Bone marrow (tissue), 2 donors: ENCODE data around the gene CD99.
"Not testable (repeated sequence)": the region's sequence is repeated elsewhere in the genome, so short reads cannot be mapped to it uniquely, and the experiment has no call there.

ENCODE experiments used
- DNase-seq, 2 donors: peaks; one replicate each; lab custom pipeline; 2025; lab: John Stamatoyannopoulos, UW

CD99 gene

DNA sequence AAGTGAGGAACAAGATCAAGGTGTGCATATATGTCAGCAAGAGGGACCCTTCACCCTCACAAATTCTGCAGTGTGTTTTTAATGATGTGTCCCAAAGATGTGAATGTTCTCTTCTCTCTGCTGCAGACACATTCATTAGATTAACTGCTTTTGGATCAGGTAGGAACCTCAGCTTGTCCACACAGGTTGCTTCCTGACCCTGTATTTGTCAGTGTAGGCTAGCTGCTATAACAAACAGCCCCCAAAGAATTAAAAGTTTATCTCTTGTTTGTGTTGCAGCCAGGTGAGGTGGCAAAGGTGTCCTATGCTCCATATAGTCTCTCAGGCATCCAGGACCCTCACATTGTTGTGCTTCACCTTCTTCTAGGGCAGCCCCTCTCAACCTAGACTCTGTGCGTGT, 78.5 kb downstream of the CD99 start:
- no peak for DNase-seq

GRCh38 chrX:2773166-2774055, 82.3 kb downstream of the CD99 start:
- DNase-seq, result not testable (repeated sequence)

DNA sequence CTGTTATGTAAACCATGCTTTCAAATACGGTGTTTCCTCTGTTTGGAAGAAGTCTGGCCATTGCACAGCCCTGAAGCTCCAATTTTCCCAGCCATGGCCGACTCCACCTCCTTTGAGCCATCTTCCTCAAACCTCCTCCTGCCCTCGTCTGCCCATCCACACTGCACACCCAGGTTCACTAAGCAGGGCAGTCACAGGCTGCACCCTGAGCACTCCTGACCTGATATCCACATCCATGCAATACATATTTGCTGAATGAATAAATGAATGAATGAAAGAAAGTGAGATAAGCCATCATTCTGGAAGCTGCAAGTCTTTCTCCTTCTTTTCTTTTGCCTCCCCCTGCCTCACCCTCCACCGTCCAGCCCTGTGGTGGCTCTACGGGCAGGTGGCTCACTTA, 83.0 kb downstream of the CD99 start:
- DNase-seq, result no peak

DNA sequence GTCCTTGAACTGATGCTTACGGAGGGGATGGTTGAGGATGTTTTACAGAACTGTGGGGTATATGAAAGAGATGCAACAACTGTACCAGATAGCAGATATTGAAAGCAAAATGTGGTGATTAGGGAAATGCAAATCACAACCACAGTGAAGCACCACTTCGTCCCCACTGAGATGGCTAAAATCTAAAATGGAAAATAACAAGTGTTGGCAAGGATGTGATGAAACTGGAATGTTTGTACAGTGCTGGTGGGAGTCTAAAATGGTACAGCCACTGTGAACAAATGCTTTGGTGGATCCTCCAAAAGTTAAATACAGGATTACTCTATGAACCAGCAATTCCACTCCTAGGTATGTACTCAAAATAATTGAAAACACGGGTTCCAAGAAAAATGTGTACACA, 83.7 kb downstream of the CD99 start:
- DNase-seq, result no peak

DNA sequence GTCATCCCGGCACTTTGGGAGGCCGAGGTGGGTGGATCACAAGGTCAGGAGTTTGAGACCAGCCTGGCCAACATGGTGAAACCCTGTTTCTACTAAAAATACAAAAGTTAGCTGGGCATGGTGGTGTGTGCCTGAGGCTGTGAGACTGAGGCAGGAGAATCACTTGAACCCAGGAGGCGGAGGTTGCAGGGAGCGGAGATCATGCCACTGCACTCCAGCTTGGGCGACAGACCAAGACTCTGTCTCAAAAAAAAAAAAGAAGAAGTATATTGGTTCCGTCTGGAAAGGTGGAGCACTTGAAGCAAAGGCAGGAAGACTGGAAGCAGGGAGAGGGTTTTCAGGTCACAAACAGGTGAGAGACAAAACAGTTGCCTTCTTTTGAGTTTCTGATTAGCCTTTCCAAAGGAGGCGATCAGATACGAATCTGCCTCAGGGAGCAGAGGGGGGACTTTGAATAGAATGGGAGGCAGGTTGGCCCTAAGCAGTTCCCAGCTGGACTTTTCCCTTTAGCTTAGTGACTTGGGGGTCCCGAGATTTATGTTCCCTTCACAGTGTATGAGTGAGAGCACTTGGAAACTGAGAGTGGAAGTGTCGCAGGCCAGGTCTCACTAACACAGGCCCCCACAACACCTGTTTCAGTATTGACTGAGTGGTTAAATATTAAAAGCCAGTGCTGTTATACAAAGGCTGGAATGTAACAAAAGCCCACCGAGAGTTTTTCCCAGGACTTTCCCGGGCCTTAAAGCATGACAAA, 89.6 kb downstream of the CD99 start:
- not testable (repeated sequence) for DNase-seq

DNA sequence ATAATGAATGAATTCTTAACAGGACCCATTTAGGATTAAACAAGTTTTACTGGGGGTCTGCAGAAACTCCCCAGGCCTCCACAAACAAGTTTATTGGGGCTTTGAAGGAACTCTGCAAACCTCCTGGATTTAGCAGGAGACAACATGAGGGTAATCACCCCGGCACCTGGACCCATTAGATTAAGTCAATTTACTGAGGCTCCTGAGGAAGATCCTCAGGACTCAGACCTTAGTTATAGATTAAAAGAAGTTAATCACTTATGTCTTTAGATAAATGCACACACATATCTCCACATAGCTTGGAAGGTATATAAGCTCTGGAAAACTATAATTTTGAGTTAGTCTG, 90.1 kb downstream of the CD99 start:
- no peak for DNase-seq

DNA sequence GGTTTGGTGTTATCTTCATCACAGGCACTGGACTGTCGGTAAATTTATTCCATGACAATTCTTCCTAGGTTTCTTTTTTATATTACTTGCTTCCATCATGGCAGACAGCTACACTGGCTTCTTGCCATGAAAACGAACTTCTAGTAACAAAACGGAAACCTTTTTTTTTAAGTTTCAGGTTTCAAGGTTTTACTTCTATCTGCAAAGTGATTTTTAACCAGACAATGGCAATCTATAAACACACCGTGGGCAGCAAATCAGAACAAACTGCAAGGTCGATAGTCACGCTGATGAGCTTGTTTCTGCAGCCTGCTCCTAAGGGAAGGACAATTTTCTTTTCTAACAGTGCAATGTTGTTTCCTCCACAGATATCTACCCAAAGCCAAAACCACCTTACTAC, 90.6 kb downstream of the CD99 start:
- DNase-seq, result no peak

DNA sequence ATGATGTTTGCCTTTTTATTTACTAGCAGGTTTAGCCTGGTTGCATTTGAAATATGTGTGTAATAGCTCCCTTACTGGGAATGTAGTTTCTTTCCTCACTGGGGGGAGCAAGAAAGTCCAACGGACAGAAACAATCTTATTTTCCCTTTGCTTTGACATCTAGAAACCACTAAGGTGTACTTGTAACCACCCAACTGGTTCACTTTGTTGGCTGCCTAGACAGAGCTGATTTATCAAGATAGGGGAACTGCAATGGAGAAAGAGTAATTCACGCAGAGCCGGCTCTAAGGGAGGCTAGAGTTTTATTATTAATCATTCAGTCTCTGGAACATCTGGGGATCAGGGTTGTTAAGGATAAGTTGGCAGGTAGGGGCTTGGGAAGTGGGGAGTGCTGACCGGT, 91.1 kb downstream of the CD99 start:
- no peak for DNase-seq

DNA sequence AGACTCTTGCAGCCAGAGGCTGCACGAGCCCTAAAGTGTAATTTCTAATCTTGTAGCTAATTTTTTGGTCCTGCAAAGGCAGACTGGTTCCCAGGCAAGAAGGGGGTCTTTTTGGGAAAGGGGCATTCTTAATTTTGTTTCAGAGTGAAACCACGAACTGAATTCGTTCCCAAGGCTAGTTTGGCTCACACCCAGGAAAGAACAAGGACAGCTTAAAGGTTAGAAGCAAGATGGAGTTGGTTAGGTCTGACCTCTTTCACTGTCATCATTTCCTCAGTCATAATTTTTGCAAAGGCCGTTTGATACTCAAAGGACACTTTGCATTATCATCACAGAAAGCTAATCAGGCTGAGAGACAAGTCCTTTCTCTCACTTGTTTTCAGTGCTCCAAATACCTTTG, 91.7 kb downstream of the CD99 start:
- DNase-seq, result no peak

- DNase-seq, result no peak
Measured at GRCh38 chrX:2784026-2784425, 92.9 kb downstream of the CD99 start.

DNA sequence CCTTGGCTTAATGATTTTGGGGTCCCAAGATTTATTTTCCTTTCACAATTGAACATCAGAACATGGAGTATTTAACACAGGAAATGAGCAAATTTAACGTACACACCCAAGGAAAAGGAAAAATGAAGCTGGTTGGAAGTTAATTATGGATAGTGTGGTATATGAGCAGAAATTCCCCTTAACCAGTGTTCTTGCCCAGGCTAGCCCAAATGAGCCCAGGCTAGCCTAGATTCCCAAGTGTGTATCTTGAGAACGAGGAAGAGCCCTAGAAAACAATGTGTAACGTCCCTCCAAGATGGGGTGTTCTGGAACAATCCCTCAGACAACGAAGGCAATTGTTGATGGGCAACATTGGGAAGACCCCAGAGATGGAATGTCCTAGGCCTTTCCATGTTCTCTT, 94.4 kb downstream of the CD99 start:
- DNase-seq, result no peak

DNA sequence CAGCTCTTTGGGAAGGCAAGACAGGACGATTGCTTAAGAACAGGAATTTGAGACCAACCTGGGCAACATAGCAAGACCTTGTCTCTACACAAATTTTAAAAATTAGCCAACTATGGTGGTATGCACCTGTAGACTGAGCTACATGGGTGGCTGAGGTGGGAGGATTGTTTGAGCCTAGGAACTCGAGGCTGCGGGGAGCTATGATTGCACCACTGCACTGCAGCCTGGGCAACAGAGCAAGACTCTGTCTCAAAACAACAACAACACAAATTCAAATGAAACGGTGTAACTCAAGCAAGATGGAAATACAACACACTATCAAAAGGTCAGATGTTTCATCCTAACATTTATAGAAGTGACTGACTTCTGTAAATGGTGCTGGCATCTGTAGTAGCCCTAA, 97.9 kb downstream of the CD99 start:
- DNase-seq, result no peak

DNA sequence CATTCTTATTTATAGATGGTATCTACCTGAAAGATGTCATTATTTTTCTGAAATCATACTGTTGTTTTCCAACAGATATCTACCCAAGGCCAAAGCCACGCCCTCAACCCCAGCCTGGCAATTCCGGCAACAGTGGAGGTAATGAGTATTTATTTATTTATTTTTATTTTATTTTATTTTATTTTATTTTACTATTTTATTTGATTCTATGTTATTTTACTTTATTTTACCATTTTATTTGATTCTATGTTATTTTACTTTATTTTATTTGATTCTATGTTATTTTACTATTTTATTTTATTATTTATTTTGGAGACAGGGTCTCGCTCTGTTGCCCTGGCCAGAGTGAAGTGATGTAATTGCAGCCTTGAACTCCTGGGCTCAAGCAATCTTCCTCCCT, 98.5 kb downstream of the CD99 start:
- DNase-seq, result no peak
